Measurements from ENCODE around the gene LYZL1.
"Not testable (repeated sequence)": the region's sequence is repeated elsewhere in the genome, so short reads cannot be mapped to it uniquely, and the experiment has no call there.

The LYZL1 gene

DNA sequence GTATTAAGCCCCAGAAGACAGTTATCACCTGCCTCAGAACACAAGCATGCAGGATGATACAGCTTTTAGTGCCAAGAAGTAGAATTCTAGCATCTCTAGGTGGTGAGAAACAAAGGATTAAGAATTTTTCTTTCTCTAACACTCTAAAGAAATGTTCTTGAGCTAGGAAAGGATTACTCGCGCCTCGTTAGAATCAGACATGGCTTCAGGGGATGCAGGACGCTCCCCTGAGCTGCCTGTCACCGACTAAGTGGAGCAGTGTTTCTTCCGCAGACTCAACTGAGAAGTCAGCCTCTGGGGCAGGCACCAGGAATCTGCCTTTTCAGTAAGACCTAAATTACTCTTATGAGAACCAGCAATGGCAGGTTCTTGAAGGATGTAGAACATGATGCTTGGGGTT lies at the start of gene LYZL1:
TSS of gene LYZL1 (plus strand) at position 165 of the 400 bp plus-strand sequence. CDS start 2,798 bp downstream, outside the sequence.
- not testable (repeated sequence) for DNase-seq (ENCODE audit: low read depth in 2 of 2)

DNA sequence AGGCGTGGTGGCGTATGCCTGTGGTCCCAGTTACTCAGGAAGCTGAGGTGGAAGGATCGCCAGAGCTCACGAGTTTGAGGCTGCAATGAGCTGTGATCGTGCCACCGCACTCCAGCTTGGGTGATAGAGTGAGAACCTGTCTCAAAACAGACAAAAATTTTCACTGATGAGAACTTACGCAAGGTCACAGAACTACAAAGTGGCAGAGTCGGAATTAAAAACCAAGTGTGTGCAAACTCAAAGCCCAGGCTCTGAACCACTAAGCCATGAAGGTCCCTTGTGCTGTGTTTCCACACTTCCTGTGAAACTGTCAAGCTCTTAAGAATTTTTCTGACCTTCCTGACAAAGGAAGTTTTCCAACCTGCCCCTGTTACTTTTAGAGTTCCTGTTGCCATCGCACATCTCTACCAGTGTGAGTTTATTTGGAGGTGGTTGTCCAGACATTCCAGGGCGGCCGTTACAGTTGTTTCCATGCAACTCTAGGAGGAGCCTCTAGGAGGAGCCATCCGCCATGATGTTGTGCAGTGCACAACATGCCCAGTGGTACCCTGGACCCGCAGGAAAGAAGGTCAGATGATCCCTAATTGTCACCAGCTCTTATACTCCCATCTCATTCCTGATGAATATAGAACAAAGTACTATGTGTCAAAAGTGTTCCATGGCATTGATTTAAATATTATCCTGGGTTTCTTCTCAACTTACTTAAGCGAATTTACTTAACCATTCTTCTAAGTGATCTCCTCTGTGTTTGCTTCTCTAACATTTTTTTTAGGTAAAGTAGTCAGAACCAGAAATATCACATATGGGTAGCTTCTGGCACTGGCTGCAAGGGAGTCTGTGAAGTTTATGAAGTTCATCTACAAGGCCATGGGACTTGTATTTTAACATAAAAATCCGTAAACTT lies 49.0 kb upstream of the LYZL1 start:
- DNase-seq (ENCODE audit: low read depth in 2 of 2) = no peak

- DNase-seq (ENCODE audit: low read depth in 2 of 2) = no peak
Observed at GRCh38 chr10:29240986-29241660, 47.7 kb upstream of the LYZL1 start.

- no peak for DNase-seq (ENCODE audit: low read depth in 2 of 2)
Observed at GRCh38 chr10:29241925-29242324, 46.9 kb upstream of the LYZL1 start.

- no peak for DNase-seq (ENCODE audit: low read depth in 2 of 2)
Observed at GRCh38 chr10:29243066-29243465, 45.8 kb upstream of the LYZL1 start.

DNA sequence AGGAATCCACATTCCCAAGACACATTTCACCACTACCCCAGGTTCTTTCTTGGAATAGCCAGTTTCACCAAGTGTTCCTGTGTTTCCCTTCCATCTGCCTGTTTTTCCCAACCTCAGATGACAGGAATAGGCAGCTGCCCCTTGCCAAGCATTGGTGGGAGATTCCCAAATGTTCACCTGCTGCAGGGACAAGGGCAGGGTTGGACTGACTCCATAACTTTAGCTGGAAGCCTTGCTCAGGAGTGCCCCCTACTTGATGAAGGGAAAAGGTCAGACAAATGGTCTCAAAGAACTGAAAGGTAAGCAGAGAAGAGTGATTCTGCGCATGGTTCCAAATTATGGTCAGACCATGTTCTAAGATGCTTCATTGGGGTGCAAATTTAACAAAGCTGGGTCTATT lies 45.1 kb upstream of the LYZL1 start:
- no peak for DNase-seq (ENCODE audit: low read depth in 2 of 2)

GRCh38 chr10:29244978-29245377 lies 43.9 kb upstream of the LYZL1 start:
- no peak for DNase-seq (ENCODE audit: low read depth in 2 of 2)

- no peak for DNase-seq (ENCODE audit: low read depth in 2 of 2)
Observed at GRCh38 chr10:29245476-29245875, 43.4 kb upstream of the LYZL1 start.

DNA sequence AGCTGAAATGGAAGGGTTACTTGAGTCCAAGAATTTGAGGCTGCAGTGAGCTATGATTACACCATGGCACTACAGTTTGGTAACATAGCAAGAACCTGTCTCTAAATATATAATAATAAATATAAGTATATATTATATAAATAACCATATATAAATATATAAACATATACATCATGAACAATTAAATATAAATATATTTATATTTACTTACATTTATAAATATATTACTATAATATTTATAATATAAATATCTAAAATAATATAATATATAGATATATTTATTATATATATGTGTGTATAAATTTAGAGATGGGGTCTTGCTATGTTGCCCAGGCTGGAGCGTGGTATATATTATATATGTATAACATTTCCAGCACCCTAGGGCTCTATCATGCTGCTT lies 42.4 kb upstream of the LYZL1 start:
- no peak for DNase-seq (ENCODE audit: low read depth in 2 of 2)

- no peak for DNase-seq (ENCODE audit: low read depth in 2 of 2)
Observed at GRCh38 chr10:29248158-29248557, 40.7 kb upstream of the LYZL1 start.

DNA sequence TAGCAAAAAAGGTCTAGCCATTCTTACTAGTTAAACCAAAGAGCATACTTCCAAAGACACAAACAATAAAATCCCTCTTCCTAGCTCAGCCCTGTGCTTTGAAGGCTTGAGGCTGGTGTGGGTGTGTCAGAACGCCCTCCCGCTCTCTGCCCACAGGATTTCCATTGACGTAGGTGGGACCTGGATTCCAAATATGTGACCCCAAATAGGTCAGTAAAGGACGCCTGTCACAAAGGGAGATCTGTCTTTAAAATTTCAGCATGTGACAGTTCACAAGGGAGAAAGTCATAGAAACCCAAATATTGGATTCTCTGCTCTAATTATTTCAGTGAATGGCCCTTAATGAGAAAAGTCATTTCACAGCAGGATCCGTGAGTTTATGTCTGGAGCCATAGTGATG lies 39.9 kb upstream of the LYZL1 start:
- no peak for DNase-seq (ENCODE audit: low read depth in 2 of 2)

DNA sequence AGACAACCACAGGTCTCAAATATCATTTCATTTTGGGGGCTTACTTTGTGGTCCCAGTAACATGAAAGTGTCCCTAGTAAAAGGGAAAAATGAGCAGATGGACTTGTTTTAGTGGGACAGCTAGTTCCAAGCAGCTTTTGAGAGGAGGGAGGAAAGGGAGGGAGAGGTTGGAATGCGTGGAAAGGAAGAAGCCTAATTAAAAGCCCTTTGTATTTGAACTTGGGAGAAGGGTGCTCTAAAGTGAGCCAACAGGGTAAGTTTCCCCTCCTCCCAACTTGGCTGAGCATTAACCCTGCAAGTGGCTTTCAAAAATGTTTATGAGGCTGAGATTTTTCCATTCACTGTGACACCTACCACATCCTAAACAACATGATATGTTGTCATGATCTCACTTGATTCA lies 38.8 kb upstream of the LYZL1 start:
- no peak for DNase-seq (ENCODE audit: low read depth in 2 of 2)

GRCh38 chr10:29252811-29253689 lies 35.8 kb upstream of the LYZL1 start:
- no peak for DNase-seq (ENCODE audit: low read depth in 2 of 2)

DNA sequence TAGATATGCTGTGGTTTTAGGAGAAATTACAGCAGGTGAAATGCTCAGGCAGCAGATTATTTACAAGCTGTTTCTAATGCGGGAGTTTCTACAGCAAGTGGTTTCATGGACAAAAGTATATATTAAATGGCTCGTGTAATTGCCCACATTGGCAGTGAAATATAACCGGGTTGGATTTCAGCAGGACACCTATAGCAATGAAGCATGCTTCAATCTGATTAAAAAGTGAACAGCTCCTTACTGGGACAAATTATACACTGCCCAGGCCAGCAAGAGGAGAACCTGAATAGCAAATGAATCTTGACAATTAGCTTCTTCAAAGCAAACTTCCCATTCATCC lies 35.2 kb upstream of the LYZL1 start:
- no peak for DNase-seq (ENCODE audit: low read depth in 2 of 2)

- no peak for DNase-seq (ENCODE audit: low read depth in 2 of 2)
Observed at GRCh38 chr10:29254123-29255046, 34.5 kb upstream of the LYZL1 start.

DNA sequence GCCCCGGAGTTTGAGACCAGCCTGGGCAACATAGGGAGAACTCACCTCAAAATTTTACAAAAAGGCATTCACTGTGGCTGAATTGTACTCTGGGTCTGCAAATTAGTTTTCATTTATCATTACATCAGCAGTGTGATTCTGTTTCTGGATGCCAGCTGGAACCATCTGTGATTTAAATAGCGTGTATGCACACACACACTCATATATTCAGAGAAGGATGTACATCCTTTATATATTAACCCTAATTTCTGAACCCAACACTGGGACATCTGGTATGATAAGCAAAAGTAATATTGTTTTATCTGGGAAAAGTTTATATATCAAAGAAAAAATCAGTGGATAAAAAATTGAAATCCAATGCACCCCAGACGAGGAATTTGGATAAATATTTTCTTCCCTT lies 33.8 kb upstream of the LYZL1 start:
- no peak for DNase-seq (ENCODE audit: low read depth in 2 of 2)

DNA sequence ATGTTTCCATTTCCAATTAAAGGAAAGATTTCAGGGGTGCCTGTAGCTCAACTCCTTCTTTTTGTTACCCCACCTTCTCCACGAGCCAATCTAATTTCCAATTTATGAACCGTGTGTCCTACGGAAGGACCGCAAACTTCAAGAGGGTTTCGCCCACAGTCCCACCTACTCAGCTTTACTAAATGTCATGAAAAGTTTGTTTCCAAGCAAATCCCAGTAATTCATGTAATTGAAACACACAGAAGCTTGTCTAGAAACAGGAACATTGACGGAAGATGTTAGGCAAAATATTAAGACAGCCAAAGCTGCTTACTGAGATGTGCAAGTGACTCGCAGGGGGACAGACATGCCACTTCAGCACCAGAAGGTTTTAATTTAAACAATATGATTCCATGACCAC lies 32.9 kb upstream of the LYZL1 start:
- no peak for DNase-seq (ENCODE audit: low read depth in 2 of 2)

GRCh38 chr10:29256586-29256985 lies 32.3 kb upstream of the LYZL1 start:
- no peak for DNase-seq (ENCODE audit: low read depth in 2 of 2)

DNA sequence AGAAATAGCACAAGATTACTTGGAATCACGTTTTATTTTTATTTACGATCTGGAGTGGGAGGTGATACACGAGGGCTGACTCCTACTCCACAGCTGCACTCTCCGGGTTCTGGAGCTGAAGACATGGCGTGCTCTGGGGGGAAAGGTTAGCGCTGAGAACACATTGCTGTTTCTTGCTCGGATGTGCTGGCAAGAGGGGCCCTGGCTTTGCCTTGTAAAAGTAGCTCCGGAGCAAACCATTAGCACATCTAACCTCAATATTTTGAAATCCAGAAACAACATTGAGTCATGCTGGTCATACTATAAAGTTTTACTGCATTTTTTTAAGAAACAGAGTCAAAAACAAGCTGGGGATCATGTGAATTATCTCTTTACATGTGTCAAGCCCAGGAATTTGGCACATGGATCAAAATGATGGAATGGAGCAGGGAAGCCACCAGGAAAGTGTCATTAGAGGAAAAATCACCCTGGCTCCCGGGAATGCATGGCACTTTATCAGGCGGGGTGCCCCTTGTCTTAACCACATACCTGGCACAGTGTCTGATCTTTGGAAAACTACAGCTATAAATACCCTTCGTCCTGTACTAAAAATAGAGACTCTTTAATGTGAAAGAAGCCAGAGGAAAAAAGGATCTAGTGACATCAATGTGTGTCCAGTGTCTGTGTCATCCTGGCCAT lies 31.6 kb upstream of the LYZL1 start:
- DNase-seq (ENCODE audit: low read depth in 2 of 2) = no peak

DNA sequence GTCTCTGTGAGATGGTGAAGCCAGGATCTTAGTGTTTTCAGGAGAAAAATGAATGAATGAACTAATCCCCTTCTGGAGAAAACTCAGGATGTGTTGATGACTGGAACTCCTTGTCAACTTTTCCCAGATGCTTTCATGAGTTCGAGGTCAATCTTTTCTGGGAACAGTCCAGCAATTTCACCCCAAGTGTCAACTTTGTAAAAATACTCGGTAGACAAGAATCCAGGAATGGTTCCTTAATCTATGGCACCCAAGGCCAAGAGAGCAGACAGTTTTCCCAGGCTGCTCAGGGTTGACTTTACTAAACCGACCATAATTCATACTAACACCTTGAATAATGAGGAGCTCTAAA lies 31.1 kb upstream of the LYZL1 start:
- no peak for DNase-seq (ENCODE audit: low read depth in 2 of 2)

GRCh38 chr10:29259498-29259897 lies 29.4 kb upstream of the LYZL1 start:
- no peak for DNase-seq (ENCODE audit: low read depth in 2 of 2)

Measured in stimulated activated CD4-positive, alpha-beta T cell treated with anti-CD3 and anti-CD28 coated beads, Interleukin-1b, Interleukin-23, amount 100 ng/mL, for 4 hours (primary cell).